Cardiac muscle cell (in vitro differentiated cells and primary cell): ENCODE results near the gene TBC1D4. TPM values are rescaled to one million over a fixed set of nuclear protein-coding genes. Genes with fewer than 3 reads are reported as not detected.

Experiments used
- DNase-seq, 2 donors: peaks; one replicate each; pipeline versions ENCODE4 v3.0.0 to v3.0.0-alpha.2; 2010 to 2017; ENCODE audit warnings: low read depth in 1 of 2, low spot score in 1 of 2
- H3K27ac ChIP-seq: fragments of 200-600 bp; sonication (generic); 2 replicates; pipeline ENCODE4 v1.5.1; 2016
- H3K27me3 ChIP-seq: fragments of 200-600 bp; sonication (generic); 2 replicates; pipeline ENCODE4 v1.6.0; 2016; ENCODE audit warnings: control low read depth
- H3K36me3 ChIP-seq: fragments of 200-600 bp; sonication (generic); 2 replicates; pipeline ENCODE4 v1.5.1; 2016; ENCODE audit warnings: control low read depth
- H3K4me1 ChIP-seq: fragments of 200-600 bp; sonication (generic); 2 replicates; pipeline ENCODE4 v1.8.1; 2017; ENCODE audit warnings: low read depth, mild to moderate bottlenecking, mixed run types
- H3K4me3 ChIP-seq: fragments of 200-600 bp; sonication (generic); 2 replicates; pipeline ENCODE4 v1.5.1; 2016; ENCODE audit warnings: mild to moderate bottlenecking
- H3K9me3 ChIP-seq: fragments of 200-600 bp; sonication (generic); 2 replicates; pipeline ENCODE4 v1.5.1; 2017; ENCODE audit warnings: low read depth, mild to moderate bottlenecking, control low read depth
- CTCF ChIP-seq: IDR thresholded peaks from 2 replicates; pipeline ENCODE4 v1.5.1; 2012; ENCODE audit warnings: low read depth, mild to moderate bottlenecking, low read length
- polyA plus RNA-seq: library from polyadenylated mRNA; unstranded; fragments of >200 nt; fragmentation: Nextera tagmentation; extraction: Ambion mirVana; gene quantifications from 2 replicates; pipeline ENCODE4 v1.2.1, GENCODE V29; 2016
- total RNA-seq: library from RNA; depleted of rRNA; stranded (reverse); fragments of >200 nt; gene quantifications from 2 replicates; pipeline ENCODE4 v1.2.3, GENCODE V29; 2016

The TBC1D4 gene
- total and polyA plus RNA-seq, 2 experiments from 2014 or later = 14.8 to 43.7 TPM

- no peak for TF ChIP-seq CTCF
- Histone ChIP-seq H3K4me1 (peaks cover 4% of the 10 kb centered on the region), H3K36me3 (no peaks in the 10 kb centered on the region), H3K27ac (no peak overlapping the region), H3K27me3 (no peaks in the 10 kb centered on the region), H3K9me3 (no peaks in the 10 kb centered on the region), H3K4me3 (no peak overlapping the region)
- DNase-seq = peak in 1 of 2 donors; percentile 60
These were observed 3.5 kb upstream of the TBC1D4 start for GRCh38 chr13:75485286-75486062.

- no peaks in the 10 kb centered on the region for H3K36me3 ChIP-seq
- H3K27me3 ChIP-seq = no peaks in the 10 kb centered on the region
- peak overlapping the region; percentile 61 for H3K4me3 ChIP-seq
- no peak for TF ChIP-seq CTCF
- peak overlapping the region; percentile 88 for H3K27ac ChIP-seq
- H3K9me3 ChIP-seq = no peaks in the 10 kb centered on the region
- peaks cover 9% of the 10 kb centered on the region for H3K4me1 ChIP-seq
- no peak for DNase-seq
These were observed 781 bp upstream of the TBC1D4 start for GRCh38 chr13:75482820-75483079.

- H3K9me3 ChIP-seq = no peaks in the 10 kb centered on the region
- DNase-seq = peak; percentile 33 to 61
- peak overlapping the region; percentile 88 for H3K27ac ChIP-seq
- TF ChIP-seq CTCF = no peak
- H3K4me3 ChIP-seq = peak overlapping the region; percentile 61
- no peaks in the 10 kb centered on the region for H3K27me3 ChIP-seq
- peaks cover 9% of the 10 kb centered on the region for H3K4me1 ChIP-seq
- H3K36me3 ChIP-seq = no peaks in the 10 kb centered on the region
These were observed 546 bp downstream of the TBC1D4 start for GRCh38 chr13:75481176-75482069.

- no peak overlapping the region for H3K27ac ChIP-seq
- no peaks in the 10 kb centered on the region for H3K27me3 ChIP-seq
- H3K9me3 ChIP-seq = no peaks in the 10 kb centered on the region
- peaks cover 9% of the 10 kb centered on the region for H3K4me1 ChIP-seq
- no peaks in the 10 kb centered on the region for H3K36me3 ChIP-seq
- no peak for TF ChIP-seq CTCF
- peak; percentile 53 to 56 for DNase-seq
- H3K4me3 ChIP-seq = peak overlapping the region; percentile 61
These were observed 1.2 kb downstream of the TBC1D4 start for GRCh38 chr13:75480671-75481175.

- Histone ChIP-seq H3K4me3 (peak overlapping the region; percentile 61), H3K4me1 (peaks cover 9% of the 10 kb centered on the region), H3K27ac (no peak overlapping the region), H3K27me3 (no peaks in the 10 kb centered on the region), H3K9me3 (no peaks in the 10 kb centered on the region), H3K36me3 (no peaks in the 10 kb centered on the region)
- DNase-seq = no peak
- no peak for TF ChIP-seq CTCF
These were observed 2.7 kb downstream of the TBC1D4 start for GRCh38 chr13:75479102-75479740.
